Measurements from ENCODE around the gene FANCL.
"Not testable (repeated sequence)": the region's sequence is repeated elsewhere in the genome, so short reads cannot be mapped to it uniquely, and the experiment has no call there.

FANCL gene

DNA sequence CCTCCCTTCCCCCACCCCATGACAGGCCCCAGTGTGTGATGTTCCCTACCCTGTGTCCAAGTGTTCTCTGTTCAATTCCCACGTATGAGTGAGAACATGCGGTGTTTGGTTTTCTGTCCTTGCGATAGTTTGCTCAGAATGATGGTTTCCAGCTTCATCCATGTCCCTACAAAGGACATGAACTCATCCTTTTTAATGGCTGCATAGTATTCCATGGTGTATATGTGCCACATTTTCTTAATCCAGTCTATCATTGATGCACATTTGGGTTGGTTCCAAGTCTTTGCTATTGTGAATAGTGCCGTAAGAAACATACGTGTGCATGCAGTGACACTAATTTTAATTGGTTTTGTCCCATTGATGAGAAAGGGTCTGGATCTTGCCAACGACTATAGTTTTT lies 95.4 kb downstream of the FANCL start:
- DNase-seq (ENCODE audit: low spot score) = not testable (repeated sequence)

DNA sequence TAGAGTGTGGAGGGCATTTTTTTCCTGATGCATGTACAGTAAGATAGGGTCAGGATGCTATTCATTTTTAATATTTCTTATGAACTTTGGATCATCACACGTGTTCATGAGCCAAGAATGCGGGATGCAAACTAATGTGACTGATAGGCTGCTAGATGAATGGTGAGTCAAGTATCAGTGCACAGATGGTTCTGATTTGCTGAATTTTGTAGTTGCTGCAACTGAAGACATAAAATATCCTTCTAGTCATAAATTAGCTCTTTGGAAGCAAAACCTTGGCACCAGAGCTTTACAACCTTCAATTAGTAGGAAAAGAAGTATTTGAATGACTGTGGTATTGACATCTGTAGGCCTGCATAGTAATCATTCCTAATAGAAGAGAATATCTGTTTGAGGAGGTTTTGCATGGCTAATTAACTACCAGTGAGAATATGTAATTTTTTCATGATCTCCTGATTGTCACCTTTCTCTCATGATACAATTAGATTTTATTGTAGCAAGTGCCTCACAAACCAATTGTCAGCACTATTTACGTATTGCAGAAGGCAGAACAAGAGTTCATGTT lies 100.5 kb downstream of the FANCL start:
- peak; percentile 39 for DNase-seq (ENCODE audit: low spot score)

DNA sequence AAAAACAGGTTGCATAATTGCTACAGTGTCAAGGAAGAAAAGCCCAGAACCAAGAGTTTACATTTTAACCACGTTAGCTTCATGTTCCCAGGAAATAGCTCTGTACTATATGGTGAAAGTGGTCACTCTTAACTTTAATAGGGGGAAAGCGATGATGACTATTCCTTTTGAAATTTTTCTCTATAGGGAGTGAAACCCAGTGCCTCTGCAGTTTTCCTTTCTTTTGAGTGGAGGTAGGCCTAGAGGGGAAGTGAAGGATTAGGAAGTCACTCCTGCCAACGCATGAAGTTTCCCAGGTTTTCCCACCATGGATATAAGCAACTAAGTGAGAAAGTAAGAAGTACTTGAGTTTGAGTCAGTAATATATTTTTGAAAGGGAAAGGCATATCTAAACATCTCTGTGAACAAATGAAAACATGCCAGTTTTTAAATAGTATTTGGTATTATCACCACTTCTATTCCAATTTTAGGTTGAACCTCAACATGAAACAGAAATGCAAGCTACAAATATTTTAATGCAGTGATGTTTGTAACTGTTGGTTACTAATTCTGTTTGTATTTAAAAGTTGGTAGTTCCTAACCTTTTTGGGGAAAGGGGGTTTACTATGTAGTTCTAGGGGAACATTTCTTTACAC lies 102.6 kb downstream of the FANCL start:
- DNase-seq (ENCODE audit: low spot score) = no peak

DNA sequence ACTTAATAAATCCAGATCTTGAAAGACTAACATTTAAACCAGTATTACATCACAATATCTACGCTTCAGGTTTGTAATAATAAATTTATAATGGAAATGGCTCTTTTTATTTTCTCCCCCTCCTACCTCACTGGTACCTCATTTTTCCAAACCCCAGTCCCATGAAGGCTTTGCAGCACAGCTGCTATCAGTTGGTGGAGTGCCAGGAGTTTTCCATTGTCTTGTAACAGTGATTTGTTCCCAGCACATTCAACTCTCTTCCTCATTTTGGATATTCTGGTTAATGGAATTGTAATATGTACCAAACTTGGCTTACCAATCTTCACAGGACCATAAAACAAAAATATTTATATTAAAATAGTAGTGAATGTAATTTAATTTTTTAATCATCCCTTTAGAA lies 103.3 kb downstream of the FANCL start:
- no peak for DNase-seq (ENCODE audit: low spot score)

DNA sequence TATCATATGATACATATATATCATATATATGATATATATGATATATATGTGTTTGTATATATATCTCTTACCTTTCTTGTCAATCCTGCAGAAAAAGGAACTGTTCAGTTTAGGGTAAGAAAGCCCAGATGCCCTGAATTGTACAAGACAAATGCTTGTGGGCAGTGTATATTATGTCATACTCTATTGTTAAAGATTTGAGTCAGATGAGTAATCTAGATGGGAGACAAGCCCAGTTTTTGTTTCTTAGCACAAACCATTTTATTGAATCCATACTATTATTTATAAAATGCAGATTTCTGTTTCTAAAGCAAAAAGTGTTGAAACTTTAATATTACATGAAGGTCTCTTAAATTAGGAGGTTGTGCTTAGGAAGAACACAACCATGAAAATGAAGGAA lies 103.9 kb downstream of the FANCL start:
- peak; percentile 56 for DNase-seq (ENCODE audit: low spot score)

DNA sequence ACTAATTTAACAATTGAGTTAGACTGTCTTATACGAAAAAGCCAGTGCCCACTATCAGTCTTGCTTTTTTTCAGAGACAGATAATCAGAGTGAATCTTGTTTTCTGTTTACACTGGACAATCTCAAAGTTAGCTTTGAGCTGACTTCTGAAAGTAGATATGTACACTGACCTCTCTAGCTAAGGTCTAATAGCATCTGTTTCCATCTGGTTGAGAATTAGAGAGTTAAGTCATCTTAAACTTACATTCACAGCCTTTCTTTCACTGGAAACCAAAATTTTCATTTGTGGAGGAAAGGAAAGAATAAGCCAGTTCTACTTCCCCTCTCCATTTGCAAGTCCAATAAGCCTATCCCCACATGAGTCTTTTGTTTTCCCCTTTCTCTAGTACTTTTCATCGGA lies 105.3 kb downstream of the FANCL start:
- no peak for DNase-seq (ENCODE audit: low spot score)

DNA sequence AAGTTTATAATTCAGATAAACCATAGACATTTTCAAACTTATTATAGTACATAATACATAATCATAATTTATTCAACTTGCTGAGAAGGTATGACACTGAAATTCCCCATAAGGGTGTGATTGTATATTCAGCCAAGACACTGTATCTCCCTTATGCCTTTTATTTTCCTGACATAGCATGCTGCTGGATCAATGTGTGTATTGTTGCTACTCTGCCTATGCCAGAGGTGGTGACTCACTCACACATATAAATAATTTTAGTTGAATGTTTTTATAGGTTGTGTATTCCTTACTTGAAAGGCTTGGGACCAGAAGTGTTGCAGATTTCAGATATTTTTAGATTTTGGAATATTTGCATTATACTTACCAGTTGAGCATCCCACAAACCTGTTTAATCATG lies 107.7 kb downstream of the FANCL start:
- DNase-seq (ENCODE audit: low spot score) = no peak

DNA sequence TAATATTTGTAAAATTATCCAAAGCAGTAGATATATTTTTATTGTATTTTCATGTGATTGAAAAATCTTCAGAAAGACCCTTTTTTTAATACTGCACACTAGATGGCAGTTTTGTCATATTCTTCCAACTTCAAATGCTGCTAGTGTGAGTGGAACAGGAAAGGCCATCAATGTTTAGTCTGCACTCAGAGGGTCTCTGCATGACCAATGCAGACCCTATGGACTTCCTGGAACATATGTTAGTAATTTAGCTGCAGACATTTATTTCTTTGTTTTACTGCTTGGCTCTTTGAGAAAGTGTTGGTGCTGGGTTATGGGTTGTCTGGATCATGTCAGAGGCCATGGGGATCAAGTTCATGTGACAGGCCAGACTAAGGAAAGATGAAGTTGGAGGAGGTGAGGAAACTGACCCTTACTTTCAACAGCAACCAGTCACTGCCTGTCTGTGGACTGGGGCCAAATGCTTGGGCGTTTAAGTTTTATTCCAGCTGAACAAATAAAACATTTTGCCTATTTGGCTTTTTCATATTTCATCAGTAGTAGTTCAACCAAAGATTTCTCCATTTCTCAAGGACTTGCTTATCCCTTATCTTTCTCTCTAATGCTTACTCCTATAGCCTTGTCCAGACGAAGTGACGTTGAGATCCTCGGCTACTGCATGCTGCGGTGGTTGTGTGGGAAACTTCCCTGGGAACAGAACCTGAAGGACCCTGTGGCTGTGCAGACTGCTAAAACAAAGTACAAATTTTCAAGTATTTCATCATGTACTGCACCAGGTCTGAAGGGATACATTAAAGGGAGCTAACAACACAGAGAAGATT lies 109.7 kb downstream of the FANCL start:
- peak; percentile 14 for DNase-seq (ENCODE audit: low spot score)

DNA sequence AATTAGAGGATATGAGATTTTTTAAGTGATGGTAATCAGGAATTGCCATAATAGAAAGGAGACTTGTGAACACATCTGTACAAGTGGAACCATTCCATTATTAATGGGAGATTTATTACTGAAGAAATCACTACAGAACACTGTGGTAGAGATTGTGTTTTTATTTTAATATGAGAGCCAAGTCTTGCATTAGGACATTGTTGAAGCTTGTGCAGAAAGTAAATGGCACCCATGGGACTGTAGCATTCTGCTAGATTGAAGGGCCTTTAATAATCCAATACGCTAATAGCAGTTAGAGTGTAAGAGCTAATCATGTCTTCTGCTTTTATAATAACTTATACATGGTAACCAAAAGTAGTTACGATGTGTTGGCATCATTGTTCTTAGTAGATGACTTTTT lies 110.9 kb downstream of the FANCL start:
- no peak for DNase-seq (ENCODE audit: low spot score)

DNA sequence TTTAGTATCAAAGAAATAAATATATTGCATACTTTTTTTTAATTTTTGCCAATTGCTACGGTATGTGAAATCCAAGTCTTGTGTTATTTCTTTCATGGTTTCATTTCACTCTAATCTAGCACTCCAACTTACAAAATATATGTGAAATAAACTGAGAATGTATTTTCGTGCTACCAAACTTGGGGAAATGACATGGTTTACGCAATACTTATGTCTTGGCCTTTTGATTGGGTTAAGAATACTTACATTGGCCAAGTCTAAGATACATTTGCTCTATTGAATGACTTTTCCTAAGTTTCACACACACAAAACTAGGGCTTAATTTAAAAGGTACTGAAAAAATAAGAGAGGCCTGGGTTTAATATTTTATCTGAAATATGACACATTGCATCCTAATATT lies 114.0 kb downstream of the FANCL start:
- DNase-seq (ENCODE audit: low spot score) = no peak

DNA sequence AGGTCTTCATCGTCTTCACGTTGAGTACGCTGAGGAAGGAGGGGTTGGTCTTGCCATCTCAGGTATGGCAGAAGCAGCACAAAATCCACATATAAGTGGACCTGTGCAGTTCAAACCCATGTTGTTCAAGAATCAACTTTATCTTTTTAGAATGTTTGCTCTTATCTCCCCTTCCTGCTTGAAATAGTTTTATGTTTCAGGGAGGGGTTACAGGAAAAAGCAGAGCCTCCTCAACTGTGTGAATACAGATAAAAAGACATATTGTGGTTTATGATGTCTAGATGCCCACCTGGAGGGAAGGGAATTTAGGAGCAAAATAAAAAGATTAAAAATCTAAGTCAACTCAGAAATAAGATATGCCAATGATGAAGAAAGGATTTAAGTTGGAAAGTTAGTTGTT lies 118.6 kb downstream of the FANCL start:
- no peak for DNase-seq (ENCODE audit: low spot score)

DNA sequence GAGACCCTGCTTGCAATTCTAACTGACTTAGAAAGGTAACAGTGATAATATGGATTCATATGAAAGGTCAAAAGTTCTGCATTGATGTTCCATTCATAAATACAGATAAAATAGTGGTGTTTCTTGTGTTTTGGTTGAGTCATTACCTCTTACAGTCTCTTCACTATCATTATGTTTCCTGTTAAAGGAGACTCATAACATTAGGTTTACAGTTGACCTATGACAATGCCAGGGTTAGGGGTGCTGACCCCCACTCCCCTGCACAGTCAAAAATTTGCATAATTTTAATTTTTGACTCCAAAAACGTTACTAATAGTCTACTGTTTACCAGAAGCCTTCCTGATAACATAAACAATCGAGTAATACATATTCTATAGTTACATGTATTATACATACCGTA lies 119.1 kb downstream of the FANCL start:
- no peak for DNase-seq (ENCODE audit: low spot score)

DNA sequence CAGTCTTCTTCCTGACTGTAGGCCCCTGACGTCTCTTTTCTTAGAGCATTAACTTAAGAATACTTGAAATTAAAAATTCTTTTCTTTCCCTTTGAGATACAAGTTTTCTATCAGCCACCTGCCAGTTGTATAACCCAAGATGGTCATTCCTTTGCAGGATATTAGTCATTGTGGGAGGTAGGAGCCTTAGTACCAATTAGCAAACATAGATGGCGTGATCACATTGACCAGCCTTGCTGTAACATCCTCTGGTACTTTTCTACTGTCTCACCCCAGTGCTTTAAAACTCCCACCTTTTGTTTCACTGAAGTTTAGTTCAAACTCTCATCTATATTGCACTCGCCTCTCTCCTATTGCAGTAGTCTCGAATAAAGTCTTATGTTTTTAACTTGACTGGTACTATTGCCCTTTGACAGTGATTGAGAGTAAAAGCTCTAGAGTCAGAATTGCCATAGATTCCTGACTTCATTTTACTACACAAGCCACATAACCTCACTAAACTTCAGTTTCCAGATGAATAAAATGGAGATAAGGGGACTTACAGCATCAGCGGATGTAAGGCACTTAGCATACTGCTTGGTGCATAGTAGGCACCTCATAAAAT lies 120.4 kb downstream of the FANCL start:
- no peak for DNase-seq (ENCODE audit: low spot score)

DNA sequence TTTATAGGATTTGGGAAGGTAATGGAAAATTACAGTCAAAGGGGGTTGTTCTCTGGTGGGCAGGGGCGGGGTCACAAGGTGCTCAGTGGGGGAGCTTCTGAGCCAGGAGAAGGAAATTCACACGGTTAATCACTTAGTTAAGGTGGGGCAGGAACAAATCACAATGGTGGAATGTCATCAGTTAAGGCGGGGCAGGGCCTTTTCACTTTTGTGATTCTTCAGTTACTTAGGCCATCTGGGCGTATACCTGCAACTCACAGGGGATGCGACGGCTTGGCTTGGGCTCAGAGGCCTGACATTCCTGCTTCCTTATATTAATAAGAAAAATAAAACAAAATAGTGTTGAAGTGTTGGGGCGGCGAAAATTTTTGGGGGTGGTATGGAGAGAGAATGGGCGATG lies 127.6 kb downstream of the FANCL start:
- not testable (repeated sequence) for DNase-seq (ENCODE audit: low spot score)

DNA sequence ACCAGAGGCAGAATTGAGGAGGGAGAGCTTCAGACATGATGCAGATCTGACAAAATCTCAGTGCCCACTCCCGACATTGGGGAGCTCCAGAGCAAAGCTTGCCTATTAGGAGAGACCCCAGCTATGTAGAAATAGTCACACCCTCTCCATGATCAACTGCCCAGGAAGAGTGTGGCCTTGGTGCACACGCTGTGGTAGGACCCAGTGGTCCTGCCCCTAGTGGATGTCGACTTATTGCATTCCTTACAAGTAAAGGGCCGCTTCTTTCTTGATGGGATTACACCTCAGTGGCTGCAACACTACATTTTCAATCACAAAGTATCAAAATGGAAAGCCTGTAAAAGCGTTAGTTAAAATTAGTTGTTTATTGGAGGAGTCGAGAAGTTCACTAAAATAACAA lies 130.4 kb downstream of the FANCL start:
- no peak for DNase-seq (ENCODE audit: low spot score)

DNA sequence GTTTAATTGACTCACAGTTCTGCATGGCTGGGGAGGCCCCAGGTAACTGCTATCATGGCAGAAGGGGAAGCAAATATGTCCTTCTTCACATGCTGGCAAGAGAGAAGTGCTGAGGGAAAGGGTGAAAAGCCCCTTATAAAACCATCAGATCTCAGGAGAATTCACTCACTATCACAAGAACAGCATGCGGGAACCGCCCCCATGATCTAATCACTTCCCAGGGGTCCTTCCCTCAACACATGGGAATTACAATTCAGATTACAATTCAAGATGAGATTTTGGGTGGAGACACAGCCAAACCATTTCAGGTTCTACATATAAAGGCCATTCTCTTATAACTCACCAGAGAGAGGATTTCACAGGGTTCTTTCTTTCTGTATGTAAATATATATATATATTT lies 131.6 kb downstream of the FANCL start:
- DNase-seq (ENCODE audit: low spot score) = no peak
